ENCODE data around the gene OR5K4. TPM values are rescaled to one million over a fixed set of nuclear protein-coding genes. Genes with fewer than 3 reads are reported as not detected.

Gene OR5K4
- total and polyA plus RNA-seq, 9 of the 15 experiments (the other 6 are each of a cell fraction or from before 2014, with no cell fraction given) = not detected

GRCh38 chr3:98325055-98325454, 28.6 kb upstream of the OR5K4 start:
- CTCF ChIA-PET (ENCODE audit: low intra/inter-chr PET ratio) = no interaction called here
- Histone ChIP-seq H3K79me2 (ENCODE audit: control insufficient read depth, insufficient read depth, low read length) (no peaks in the 10 kb centered on the region), H3K9me1 (ENCODE audit: control insufficient read depth, insufficient read depth, low read length) (no peaks in the 10 kb centered on the region), H3K36me3 (ENCODE audit: control insufficient read depth, insufficient read depth, low read length) (no peaks in the 10 kb centered on the region), H3K9ac (ENCODE audit: insufficient read depth in 1 of 2, low read depth in 2 of 2, low read length in 2 of 2) (no peak overlapping the region), H3K9me3 (replicated peaks; ENCODE audit: control insufficient read depth, insufficient read depth, low read depth, low read length) (no peaks in the 10 kb centered on the region), H3K4me3 (no peak overlapping the region), H3K4me1 (replicated peaks in 1 of 2; ENCODE audit: control insufficient read depth in 2 of 2, insufficient read depth in 2 of 2, low read length in 2 of 2) (no peaks in the 10 kb centered on the region), H3K27ac (ENCODE audit: extremely low read depth, low read depth, low read length) (no peak overlapping the region), H3K4me2 (ENCODE audit: insufficient read depth, low read length) (no peak overlapping the region), H3K27me3 (ENCODE audit: control insufficient read depth in 2 of 2, insufficient read depth in 2 of 2, low read length in 2 of 2) (no peaks in the 10 kb centered on the region), H4K20me1 (replicated peaks; ENCODE audit: control insufficient read depth, insufficient read depth, low read length) (no peaks in the 10 kb centered on the region), H2AFZ (ENCODE audit: low read depth, low read length) (no peak overlapping the region)
- BruUV-seq (replicated peaks) = no TSS peak
- WGBS (ENCODE audit: insufficient coverage, low coverage, missing lambda C conversion rate) = 0% methylated on average over 12 of the region's 12 CpGs
- intact Hi-C loops (cut with micrococcal nuclease) = no loop called here
- TF ChIP-seq ZBTB34 (CRISPR knock-in tag; IDR thresholded peaks at IDR 0.05) = no peak
- TF ChIP-seq ZNF311 (CRISPR knock-in tag; IDR thresholded peaks at IDR 0.05) = no peak
- TF ChIP-seq L3MBTL2 (IDR thresholded peaks at IDR 0.05) = no peak
- TF ChIP-seq, protein P1, sequence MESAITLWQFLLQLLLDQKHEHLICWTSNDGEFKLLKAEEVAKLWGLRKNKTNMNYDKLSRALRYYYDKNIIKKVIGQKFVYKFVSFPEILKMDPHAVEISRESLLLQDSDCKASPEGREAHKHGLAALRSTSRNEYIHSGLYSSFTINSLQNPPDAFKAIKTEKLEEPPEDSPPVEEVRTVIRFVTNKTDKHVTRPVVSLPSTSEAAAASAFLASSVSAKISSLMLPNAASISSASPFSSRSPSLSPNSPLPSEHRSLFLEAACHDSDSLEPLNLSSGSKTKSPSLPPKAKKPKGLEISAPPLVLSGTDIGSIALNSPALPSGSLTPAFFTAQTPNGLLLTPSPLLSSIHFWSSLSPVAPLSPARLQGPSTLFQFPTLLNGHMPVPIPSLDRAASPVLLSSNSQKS (CRISPR knock-in tag; IDR thresholded peaks at IDR 0.05) = no peak
- TF ChIP-seq JUNB (CRISPR knock-in tag; conservative IDR thresholded peaks at IDR 0.05) = no peak
- TF ChIP-seq MAX (CRISPR knock-in tag; IDR thresholded peaks at IDR 0.05) = no peak
- TF ChIP-seq KLF1 (tag; IDR thresholded peaks at IDR 0.05) = no peak
- no peak for TF ChIP-seq ZNF316 (IDR thresholded peaks at IDR 0.05)
- TF ChIP-seq, protein P2, sequence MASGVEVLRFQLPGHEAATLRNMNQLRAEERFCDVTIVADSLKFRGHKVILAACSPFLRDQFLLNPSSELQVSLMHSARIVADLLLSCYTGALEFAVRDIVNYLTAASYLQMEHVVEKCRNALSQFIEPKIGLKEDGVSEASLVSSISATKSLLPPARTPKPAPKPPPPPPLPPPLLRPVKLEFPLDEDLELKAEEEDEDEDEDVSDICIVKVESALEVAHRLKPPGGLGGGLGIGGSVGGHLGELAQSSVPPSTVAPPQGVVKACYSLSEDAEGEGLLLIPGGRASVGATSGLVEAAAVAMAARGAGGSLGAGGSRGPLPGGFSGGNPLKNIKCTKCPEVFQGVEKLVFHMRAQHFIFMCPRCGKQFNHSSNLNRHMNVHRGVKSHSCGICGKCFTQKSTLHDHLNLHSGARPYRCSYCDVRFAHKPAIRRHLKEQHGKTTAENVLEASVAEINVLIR (CRISPR knock-in tag; IDR thresholded peaks at IDR 0.05) = no peak
- TF ChIP-seq HIVEP1 (CRISPR knock-in tag; IDR thresholded peaks at IDR 0.05) = no peak
- in situ Hi-C loops (cut with MboI) = no loop called here
- FAIRE-seq (no peak), DNase-seq (ENCODE audit: extremely low read depth in 1 of 4, low spot score in 3 of 4) (peak in 1 of 4 experiments; percentile 0), ATAC-seq (no peak)
- POLR2A ChIA-PET = no interaction called here

All from K562 (cell line).